H9 (cell line): ENCODE results near the gene IFI27. TPM values are rescaled to one million over a fixed set of nuclear protein-coding genes. Genes with fewer than 3 reads are reported as not detected.

ENCODE experiments used
- DNase-seq: peaks from one replicate; pipeline ENCODE4 v3.0.0-alpha.2; 2017
- H2AFZ ChIP-seq: one replicate; pipeline ENCODE4 v1.6.1; 2013; ENCODE audit warnings: mild to moderate bottlenecking, low read length, control low read depth, moderate library complexity
- H2AK5ac ChIP-seq: 2 replicates; pipeline ENCODE4 v1.6.1; 2013; ENCODE audit warnings: low read length, control low read depth, mixed read lengths; ENCODE audit not compliant: insufficient read length
- H2BK120ac ChIP-seq: one replicate; pipeline ENCODE4 v1.6.1; 2013; ENCODE audit warnings: low read depth, mild to moderate bottlenecking, low read length, control low read depth, inconsistent platforms; ENCODE audit not compliant: poor library complexity, severe bottlenecking
- H2BK12ac ChIP-seq: 2 replicates; pipeline ENCODE4 v1.6.1; 2013; ENCODE audit warnings: low read length, control low read depth, mixed read lengths, low read depth; ENCODE audit not compliant: insufficient read length
- H2BK15ac ChIP-seq: 2 replicates; pipeline ENCODE4 v1.6.1; 2013; ENCODE audit warnings: low read depth, low read length, control low read depth
- H2BK20ac ChIP-seq: one replicate; pipeline ENCODE4 v1.6.1; 2013; ENCODE audit warnings: low read depth, mild to moderate bottlenecking, low read length, control low read depth, inconsistent platforms; ENCODE audit not compliant: poor library complexity, severe bottlenecking
- H2BK5ac ChIP-seq: 2 replicates; pipeline ENCODE4 v1.6.1; 2013; ENCODE audit warnings: low read length, control low read depth, mixed read lengths; ENCODE audit not compliant: insufficient read length
- H3K14ac ChIP-seq: 2 replicates; pipeline ENCODE4 v1.6.1; 2013; ENCODE audit warnings: low read length, control low read depth; ENCODE audit not compliant: insufficient read depth
- H3K18ac ChIP-seq: 2 replicates; pipeline ENCODE4 v1.6.1; 2013; ENCODE audit warnings: low read depth, mild to moderate bottlenecking, mixed read lengths, low read length, control low read depth; ENCODE audit not compliant: insufficient read length
- H3K23ac ChIP-seq: 2 replicates; pipeline ENCODE4 v1.6.1; 2013; ENCODE audit warnings: low read length, control low read depth, mixed read lengths, low read depth; ENCODE audit not compliant: insufficient read length
- H3K23me2 ChIP-seq: 2 replicates; pipeline ENCODE4 v1.6.1; 2013; ENCODE audit warnings: low read depth, mild to moderate bottlenecking, mixed read lengths, low read length, control low read depth; ENCODE audit not compliant: insufficient read length, poor library complexity, severe bottlenecking
- H3K27ac ChIP-seq: 2 replicates; pipeline ENCODE4 v1.5.1; 2013; ENCODE audit warnings: low read length, control low read depth, mixed read lengths, low read depth; ENCODE audit not compliant: insufficient read length
- H3K27me3 ChIP-seq: 2 replicates; pipeline ENCODE4 v1.6.1; 2013; ENCODE audit warnings: low read length, control low read depth, inconsistent platforms; ENCODE audit not compliant: insufficient read depth
- H3K4ac ChIP-seq: 2 replicates; pipeline ENCODE4 v1.6.1; 2013; ENCODE audit warnings: low read depth, mild to moderate bottlenecking, control low read depth, inconsistent platforms, low read length, moderate library complexity
- H3K4me1 ChIP-seq: 2 replicates; pipeline ENCODE4 v1.6.1; 2013; ENCODE audit warnings: low read length, control low read depth, inconsistent platforms; ENCODE audit not compliant: insufficient read depth
- H3K4me2 ChIP-seq: 2 replicates; pipeline ENCODE4 v1.6.1; 2013; ENCODE audit warnings: low read length, control low read depth, mixed read lengths; ENCODE audit not compliant: insufficient read length, insufficient read depth
- H3K56ac ChIP-seq: 2 replicates; pipeline ENCODE4 v1.6.1; 2013; ENCODE audit warnings: low read depth, mild to moderate bottlenecking, mixed read lengths, low read length, control low read depth; ENCODE audit not compliant: insufficient read length
- H3K79me1 ChIP-seq: 2 replicates; pipeline ENCODE4 v1.6.1; 2013; ENCODE audit warnings: low read depth, mild to moderate bottlenecking, moderate library complexity, low read length, control low read depth, inconsistent platforms; ENCODE audit not compliant: insufficient read depth, poor library complexity, severe bottlenecking
- H3K79me2 ChIP-seq: 2 replicates; pipeline ENCODE4 v1.6.1; 2013; ENCODE audit warnings: low read length, control low read depth, inconsistent platforms; ENCODE audit not compliant: insufficient read depth
- H3K9ac ChIP-seq: 2 replicates; pipeline ENCODE4 v1.6.1; 2013; ENCODE audit warnings: low read length, control low read depth, mixed read lengths; ENCODE audit not compliant: insufficient read length; ENCODE audit errors: extremely low read depth
- H3K9me3 ChIP-seq: one replicate; pipeline ENCODE4 v1.6.1; 2013; ENCODE audit warnings: low read depth, low read length, inconsistent platforms; ENCODE audit not compliant: control insufficient read depth
- H3T11ph ChIP-seq: one replicate; pipeline ENCODE4 v1.6.1; 2013; ENCODE audit warnings: mild to moderate bottlenecking, low read length, control low read depth, inconsistent platforms
- H4K20me1 ChIP-seq: one replicate; pipeline ENCODE4 v1.6.1; 2013; ENCODE audit not compliant: control insufficient read depth, insufficient read length, insufficient read depth
- H4K5ac ChIP-seq: 2 replicates; pipeline ENCODE4 v1.6.1; 2013; ENCODE audit warnings: low read depth, mild to moderate bottlenecking, mixed read lengths, low read length, control low read depth; ENCODE audit not compliant: insufficient read length
- H4K8ac ChIP-seq: replicated peaks from 2 replicates; pipeline ENCODE4 v1.6.1; 2013; ENCODE audit warnings: low read length, control low read depth, mixed read lengths, low read depth; ENCODE audit not compliant: insufficient read length
- H4K91ac ChIP-seq: 2 replicates; pipeline ENCODE4 v1.6.1; 2013; ENCODE audit warnings: low read depth, mild to moderate bottlenecking, moderate library complexity, mixed read lengths, low read length, control low read depth; ENCODE audit not compliant: insufficient read length
- H3K27ac Mint-ChIP-seq, 3 experiments: 2 replicates in 2 of 3; 3 replicates in 1 of 3; pipeline ENCODE4 v1.8.0; 2020 to 2021; ENCODE audit warnings: mixed read lengths in 3 of 3, mild to moderate bottlenecking in 1 of 3, moderate library complexity in 1 of 3
- H3K27me3 Mint-ChIP-seq: 2 replicates; pipeline ENCODE4 v1.8.0; 2021; ENCODE audit warnings: low read depth, mild to moderate bottlenecking, moderate library complexity, mixed read lengths
- H3K36me3 Mint-ChIP-seq, 3 experiments: 2 replicates in 2 of 3; 3 replicates in 1 of 3; pipeline ENCODE4 v1.8.0; 2020 to 2021; ENCODE audit warnings: low read depth in 3 of 3, mixed read lengths in 3 of 3; ENCODE audit not compliant: insufficient read depth in 1 of 3
- H3K4me1 Mint-ChIP-seq, 2 experiments: 2 replicates each; pipeline ENCODE4 v1.8.0; 2020; ENCODE audit warnings: mixed read lengths in 2 of 2
- H3K4me3 Mint-ChIP-seq, 2 experiments: 2 replicates in 1 of 2; 3 replicates in 1 of 2; pipeline ENCODE4 v1.8.0; 2020 to 2021; ENCODE audit warnings: mild to moderate bottlenecking in 2 of 2, mixed read lengths in 2 of 2, moderate library complexity in 1 of 2
- H3K9me3 Mint-ChIP-seq, 2 experiments: 2 replicates in 1 of 2; 3 replicates in 1 of 2; pipeline ENCODE4 v1.8.0; 2020; ENCODE audit warnings: mild to moderate bottlenecking in 2 of 2, mixed read lengths in 2 of 2, moderate library complexity in 1 of 2
- CTCF ChIP-seq: fragments of 200-600 bp; sonication (generic); conservative IDR thresholded peaks from 3 replicates; pipeline ENCODE4 v1.8.0; 2021; ENCODE audit warnings: antibody characterized with exemption, mild to moderate bottlenecking
- WGBS: extraction: QIAGEN DNeasy Blood & Tissue Kit; methylation state at CpG from one replicate; pipeline ENCODE4 v1.1.7; 2013; ENCODE audit warnings: missing lambda C conversion rate, low lambda C conversion rate, mixed read lengths; ENCODE audit not compliant: insufficient read length; ENCODE audit errors: extremely low coverage; 5-methylcytosine and 5-hydroxymethylcytosine counted together
- total RNA-seq: library from RNA; stranded (reverse); gene quantifications from 2 replicates; pipeline ENCODE4 v1.2.1, GENCODE V29; 2021

The IFI27 gene
- total RNA-seq, 1 experiment from 2014 or later: 1.7 TPM

- H4K8ac ChIP-seq: no peak overlapping the region
- no peak overlapping the region for H2BK20ac ChIP-seq
- H3K4ac ChIP-seq: no peak overlapping the region
- no peaks in the 10 kb centered on the region for H3K27me3 ChIP-seq
- H3K4me1 Mint-ChIP-seq: peaks cover 16 to 18% of the 10 kb centered on the region in 2 experiments
- H3K27me3 Mint-ChIP-seq: peaks cover 12% of the 10 kb centered on the region
- no peak overlapping the region for H2AFZ ChIP-seq
- no peak overlapping the region for H2BK5ac ChIP-seq
- no peak overlapping the region for H2BK120ac ChIP-seq
- no peaks in the 10 kb centered on the region for H3K79me1 ChIP-seq
- H3K4me1 ChIP-seq: peaks cover 4% of the 10 kb centered on the region; the same call in 1 of the 2 replicates
- no peak for TF ChIP-seq CTCF
- H3T11ph ChIP-seq: no peak overlapping the region
- H4K91ac ChIP-seq: no peak overlapping the region
- no peak overlapping the region for H4K5ac ChIP-seq
- peaks cover 14 to 15% of the 10 kb centered on the region in 2 experiments for H3K9me3 Mint-ChIP-seq
- H3K79me2 ChIP-seq: no peaks in the 10 kb centered on the region
- no peak overlapping the region for H3K9ac ChIP-seq
- H3K23me2 ChIP-seq: peaks cover 2% of the 10 kb centered on the region
- no peaks in the 10 kb centered on the region for H3K9me3 ChIP-seq
- H3K56ac ChIP-seq: no peak overlapping the region
- peaks cover 0 to 18% (median 6%) of the 10 kb centered on the region in 3 experiments; a peak in 4 of 7 replicates for H3K36me3 Mint-ChIP-seq
- H3K27ac ChIP-seq: no peak overlapping the region
- no peak overlapping the region for H3K14ac ChIP-seq
- H3K4me3 Mint-ChIP-seq: no peak overlapping the region
- H3K18ac ChIP-seq: no peak overlapping the region
- no peak for DNase-seq
- no peak overlapping the region for H2BK12ac ChIP-seq
- WGBS: no CpG with 5 or more reads among the region's 9 CpGs
- no peak overlapping the region for H3K23ac ChIP-seq
- H3K4me2 ChIP-seq: no peak overlapping the region
- H4K20me1 ChIP-seq: no peaks in the 10 kb centered on the region
- no peak overlapping the region for H2AK5ac ChIP-seq
- H3K27ac Mint-ChIP-seq: no peak overlapping the region
- H2BK15ac ChIP-seq: no peak overlapping the region
Observed at GRCh38 chr14:94138251-94138650, 27.7 kb downstream of the IFI27 start.
